ENCODE results near the gene FNDC5. TPM values are rescaled to one million over a fixed set of nuclear protein-coding genes. Genes with fewer than 3 reads are reported as not detected.

Gene FNDC5
- total and polyA plus RNA-seq, 4 donors = 0.43 to 10.5 (median 2.0) TPM

DNA sequence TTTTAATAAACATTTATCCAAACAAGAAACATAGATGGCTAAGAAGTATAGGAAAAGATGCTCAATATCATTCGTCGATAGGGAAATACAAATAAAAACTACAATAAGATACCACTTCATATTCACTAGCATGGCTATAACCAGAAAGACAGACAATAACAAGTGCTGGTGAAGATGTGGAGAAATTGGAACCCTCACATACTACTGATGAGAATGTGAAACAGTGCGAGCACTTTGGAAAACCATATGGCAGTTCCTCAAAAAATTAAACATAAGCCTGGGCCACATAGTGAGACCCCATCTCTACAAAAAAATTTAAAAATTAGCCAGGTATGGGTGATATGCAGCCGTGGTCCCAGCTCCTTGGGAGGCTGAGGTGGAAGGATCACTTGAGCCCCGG, 39.6 kb upstream of the FNDC5 start:
- Histone ChIP-seq H3K9ac (ENCODE audit: low read depth in 1 of 2, low read length in 2 of 2) (no peak overlapping the region), H3K27me3 (ENCODE audit: control insufficient read depth in 4 of 4, insufficient read depth in 4 of 4, low read length in 3 of 4) (no peaks in the 10 kb centered on the region), H3K9me3 (ENCODE audit: control insufficient read depth in 4 of 4, low read length in 3 of 4) (no peaks in the 10 kb centered on the region), H3K27ac (ENCODE audit: low read depth in 1 of 2, low read length in 2 of 2) (no peak overlapping the region), H3K4me3 (ENCODE audit: low read depth in 1 of 3, low read length in 3 of 3) (no peak overlapping the region), H3K4me1 (ENCODE audit: control insufficient read depth in 4 of 4, insufficient read depth in 4 of 4, low read length in 3 of 4) (no peaks in the 10 kb centered on the region), H3K36me3 (ENCODE audit: control insufficient read depth in 4 of 4, insufficient read depth in 3 of 4, low read depth in 1 of 4, low read length in 3 of 4) (no peaks in the 10 kb centered on the region)
- 87% methylated on average over 5 of the region's 5 CpGs for whole genome bisulfite sequencing
- TF ChIP-seq, protein P1, sequence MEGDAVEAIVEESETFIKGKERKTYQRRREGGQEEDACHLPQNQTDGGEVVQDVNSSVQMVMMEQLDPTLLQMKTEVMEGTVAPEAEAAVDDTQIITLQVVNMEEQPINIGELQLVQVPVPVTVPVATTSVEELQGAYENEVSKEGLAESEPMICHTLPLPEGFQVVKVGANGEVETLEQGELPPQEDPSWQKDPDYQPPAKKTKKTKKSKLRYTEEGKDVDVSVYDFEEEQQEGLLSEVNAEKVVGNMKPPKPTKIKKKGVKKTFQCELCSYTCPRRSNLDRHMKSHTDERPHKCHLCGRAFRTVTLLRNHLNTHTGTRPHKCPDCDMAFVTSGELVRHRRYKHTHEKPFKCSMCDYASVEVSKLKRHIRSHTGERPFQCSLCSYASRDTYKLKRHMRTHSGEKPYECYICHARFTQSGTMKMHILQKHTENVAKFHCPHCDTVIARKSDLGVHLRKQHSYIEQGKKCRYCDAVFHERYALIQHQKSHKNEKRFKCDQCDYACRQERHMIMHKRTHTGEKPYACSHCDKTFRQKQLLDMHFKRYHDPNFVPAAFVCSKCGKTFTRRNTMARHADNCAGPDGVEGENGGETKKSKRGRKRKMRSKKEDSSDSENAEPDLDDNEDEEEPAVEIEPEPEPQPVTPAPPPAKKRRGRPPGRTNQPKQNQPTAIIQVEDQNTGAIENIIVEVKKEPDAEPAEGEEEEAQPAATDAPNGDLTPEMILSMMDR (IDR thresholded peaks at IDR 0.05; ENCODE audit: low read depth, low read length, missing input control) = no peak
- DNase-seq (ENCODE audit: low spot score) = no peak

DNA sequence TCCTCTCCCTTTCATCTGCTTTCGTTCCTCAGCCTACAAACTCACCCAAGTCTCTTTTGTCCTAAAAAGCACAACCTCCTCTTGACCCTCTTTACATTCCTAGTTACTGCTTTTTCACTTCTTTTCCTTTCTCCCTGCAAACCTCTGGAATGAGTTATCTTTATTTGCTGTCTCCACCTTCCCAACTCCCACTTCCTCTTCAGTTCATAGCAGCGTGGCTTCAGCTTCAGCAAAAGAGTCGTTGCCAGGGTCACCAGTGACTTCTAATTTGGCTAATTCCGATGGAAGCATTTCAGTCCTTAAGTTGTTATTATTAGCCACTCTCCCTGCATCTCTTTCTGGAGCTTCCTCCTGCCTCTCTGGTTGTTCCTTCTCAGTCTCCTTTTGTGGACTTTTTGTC, 36.7 kb upstream of the FNDC5 start:
- WGBS = 44% methylated on average over 4 of the region's 4 CpGs
- DNase-seq (ENCODE audit: low spot score) = no peak
- H3K36me3 ChIP-seq (ENCODE audit: control insufficient read depth in 4 of 4, insufficient read depth in 3 of 4, low read depth in 1 of 4, low read length in 3 of 4) = no peaks in the 10 kb centered on the region
- TF ChIP-seq RXRA (IDR thresholded peaks at IDR 0.05) (no peak), RAD21 (IDR thresholded peaks at IDR 0.05) (no peak), HNF4G (IDR thresholded peaks at IDR 0.05) (no peak), FOXA1 (IDR thresholded peaks at IDR 0.05) (no peak), FOXA2 (IDR thresholded peaks at IDR 0.05) (no peak), HNF4A (conservative IDR thresholded peaks at IDR 0.05) (no peak), SP1 (IDR thresholded peaks at IDR 0.05) (no peak), GABPA (IDR thresholded peaks at IDR 0.05 in 1 of 2, conservative IDR thresholded peaks at IDR 0.05 in 1 of 2) (no peak)
- TF ChIP-seq, protein P2, sequence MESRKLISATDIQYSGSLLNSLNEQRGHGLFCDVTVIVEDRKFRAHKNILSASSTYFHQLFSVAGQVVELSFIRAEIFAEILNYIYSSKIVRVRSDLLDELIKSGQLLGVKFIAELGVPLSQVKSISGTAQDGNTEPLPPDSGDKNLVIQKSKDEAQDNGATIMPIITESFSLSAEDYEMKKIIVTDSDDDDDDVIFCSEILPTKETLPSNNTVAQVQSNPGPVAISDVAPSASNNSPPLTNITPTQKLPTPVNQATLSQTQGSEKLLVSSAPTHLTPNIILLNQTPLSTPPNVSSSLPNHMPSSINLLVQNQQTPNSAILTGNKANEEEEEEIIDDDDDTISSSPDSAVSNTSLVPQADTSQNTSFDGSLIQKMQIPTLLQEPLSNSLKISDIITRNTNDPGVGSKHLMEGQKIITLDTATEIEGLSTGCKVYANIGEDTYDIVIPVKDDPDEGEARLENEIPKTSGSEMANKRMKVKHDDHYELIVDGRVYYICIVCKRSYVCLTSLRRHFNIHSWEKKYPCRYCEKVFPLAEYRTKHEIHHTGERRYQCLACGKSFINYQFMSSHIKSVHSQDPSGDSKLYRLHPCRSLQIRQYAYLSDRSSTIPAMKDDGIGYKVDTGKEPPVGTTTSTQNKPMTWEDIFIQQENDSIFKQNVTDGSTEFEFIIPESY (IDR thresholded peaks at IDR 0.05) = no peak
- TF ChIP-seq, protein P1 (IDR thresholded peaks at IDR 0.05; ENCODE audit: low read depth, low read length, missing input control) = no peak
- TF ChIP-seq, protein P3, sequence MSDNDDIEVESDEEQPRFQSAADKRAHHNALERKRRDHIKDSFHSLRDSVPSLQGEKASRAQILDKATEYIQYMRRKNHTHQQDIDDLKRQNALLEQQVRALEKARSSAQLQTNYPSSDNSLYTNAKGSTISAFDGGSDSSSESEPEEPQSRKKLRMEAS (IDR thresholded peaks at IDR 0.05) = no peak
- TF ChIP-seq, protein P4, sequence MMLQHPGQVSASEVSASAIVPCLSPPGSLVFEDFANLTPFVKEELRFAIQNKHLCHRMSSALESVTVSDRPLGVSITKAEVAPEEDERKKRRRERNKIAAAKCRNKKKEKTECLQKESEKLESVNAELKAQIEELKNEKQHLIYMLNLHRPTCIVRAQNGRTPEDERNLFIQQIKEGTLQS (IDR thresholded peaks at IDR 0.05) = no peak
- TF ChIP-seq, protein P5, sequence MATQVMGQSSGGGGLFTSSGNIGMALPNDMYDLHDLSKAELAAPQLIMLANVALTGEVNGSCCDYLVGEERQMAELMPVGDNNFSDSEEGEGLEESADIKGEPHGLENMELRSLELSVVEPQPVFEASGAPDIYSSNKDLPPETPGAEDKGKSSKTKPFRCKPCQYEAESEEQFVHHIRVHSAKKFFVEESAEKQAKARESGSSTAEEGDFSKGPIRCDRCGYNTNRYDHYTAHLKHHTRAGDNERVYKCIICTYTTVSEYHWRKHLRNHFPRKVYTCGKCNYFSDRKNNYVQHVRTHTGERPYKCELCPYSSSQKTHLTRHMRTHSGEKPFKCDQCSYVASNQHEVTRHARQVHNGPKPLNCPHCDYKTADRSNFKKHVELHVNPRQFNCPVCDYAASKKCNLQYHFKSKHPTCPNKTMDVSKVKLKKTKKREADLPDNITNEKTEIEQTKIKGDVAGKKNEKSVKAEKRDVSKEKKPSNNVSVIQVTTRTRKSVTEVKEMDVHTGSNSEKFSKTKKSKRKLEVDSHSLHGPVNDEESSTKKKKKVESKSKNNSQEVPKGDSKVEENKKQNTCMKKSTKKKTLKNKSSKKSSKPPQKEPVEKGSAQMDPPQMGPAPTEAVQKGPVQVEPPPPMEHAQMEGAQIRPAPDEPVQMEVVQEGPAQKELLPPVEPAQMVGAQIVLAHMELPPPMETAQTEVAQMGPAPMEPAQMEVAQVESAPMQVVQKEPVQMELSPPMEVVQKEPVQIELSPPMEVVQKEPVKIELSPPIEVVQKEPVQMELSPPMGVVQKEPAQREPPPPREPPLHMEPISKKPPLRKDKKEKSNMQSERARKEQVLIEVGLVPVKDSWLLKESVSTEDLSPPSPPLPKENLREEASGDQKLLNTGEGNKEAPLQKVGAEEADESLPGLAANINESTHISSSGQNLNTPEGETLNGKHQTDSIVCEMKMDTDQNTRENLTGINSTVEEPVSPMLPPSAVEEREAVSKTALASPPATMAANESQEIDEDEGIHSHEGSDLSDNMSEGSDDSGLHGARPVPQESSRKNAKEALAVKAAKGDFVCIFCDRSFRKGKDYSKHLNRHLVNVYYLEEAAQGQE (IDR thresholded peaks at IDR 0.05) = no peak
- no peaks in the 10 kb centered on the region for H3K27me3 ChIP-seq (ENCODE audit: control insufficient read depth in 4 of 4, insufficient read depth in 4 of 4, low read length in 3 of 4)
- H3K9ac ChIP-seq (ENCODE audit: low read depth in 1 of 2, low read length in 2 of 2) = no peak overlapping the region
- no peak overlapping the region for H3K27ac ChIP-seq (ENCODE audit: low read depth in 1 of 2, low read length in 2 of 2)
- H3K4me1 ChIP-seq (ENCODE audit: control insufficient read depth in 4 of 4, insufficient read depth in 4 of 4, low read length in 3 of 4) = peaks cover 4 to 5% (median 4%) of the 10 kb centered on the region in 4 donors
- H3K4me3 ChIP-seq (ENCODE audit: low read depth in 1 of 3, low read length in 3 of 3) = no peak overlapping the region
- no peaks in the 10 kb centered on the region for H3K9me3 ChIP-seq (ENCODE audit: control insufficient read depth in 4 of 4, low read length in 3 of 4)
